PC-9 (cell line): ENCODE measurements around the gene TBC1D10B. TPM values are rescaled to one million over a fixed set of nuclear protein-coding genes. Genes with fewer than 3 reads are reported as not detected.

Experiments used
- BruUV-seq: library from RNA; stranded (reverse); fragments of 400-500 nt; replicated peaks from 2 replicates; lab custom pipeline; 2021; lab: Mats Ljungman, UMichigan
- CTCF ChIA-PET: fragments of 300-600 bp; sonication (Branson Sonifier 250); formaldehyde crosslinking; loops from one replicate; lab custom pipeline; 2022; ENCODE audit warnings: antibody characterized with exemption; lab: Charles Lee
- POLR2A ChIA-PET: fragments of 300-600 bp; sonication (Branson Sonifier 250); formaldehyde crosslinking; loops from one replicate; lab custom pipeline; 2022; ENCODE audit warnings: antibody characterized with exemption; ENCODE audit not compliant: unreplicated experiment; lab: Charles Lee
- DNase-seq, 2 experiments: peaks; one replicate each; pipeline versions ENCODE4 v3.0.0 to v3.0.0-alpha.2; 2015 to 2022; ENCODE audit warnings: mixed read lengths in 1 of 2
- H2AFZ ChIP-seq: fragments of 200-600 bp; sonication (generic); 2 replicates; pipeline ENCODE4 v1.8.1; 2017; ENCODE audit warnings: antibody characterized with exemption
- H3F3A ChIP-seq: fragments of 200-600 bp; sonication (generic); 2 replicates; pipeline ENCODE4 v1.8.1; 2017; ENCODE audit warnings: antibody characterized with exemption, mild to moderate bottlenecking, low read depth; ENCODE audit not compliant: insufficient read depth
- H3K27ac ChIP-seq: fragments of 200-600 bp; sonication (generic); 2 replicates; pipeline ENCODE4 v1.6.1; 2016; ENCODE audit warnings: mixed run types
- H3K27me3 ChIP-seq: fragments of 200-600 bp; sonication (generic); 2 replicates; pipeline ENCODE4 v1.6.1; 2016; ENCODE audit warnings: low read depth, mixed run types; ENCODE audit not compliant: insufficient read depth
- H3K36me3 ChIP-seq: fragments of 200-600 bp; sonication (generic); 2 replicates; pipeline ENCODE4 v1.6.1; 2016; ENCODE audit warnings: low read depth, mixed run types
- H3K4me1 ChIP-seq: fragments of 200-600 bp; sonication (generic); replicated peaks from 2 replicates; pipeline ENCODE4 v1.6.1; 2016; ENCODE audit warnings: mixed run types; ENCODE audit not compliant: insufficient read depth
- H3K4me2 ChIP-seq: fragments of 200-600 bp; sonication (generic); 2 replicates; pipeline ENCODE4 v1.6.1; 2017; ENCODE audit warnings: mixed run types
- H3K4me3 ChIP-seq: fragments of 200-600 bp; sonication (generic); 2 replicates; pipeline ENCODE4 v1.6.1; 2016; ENCODE audit warnings: mixed run types
- H3K79me2 ChIP-seq: fragments of 200-600 bp; sonication (generic); 2 replicates; pipeline ENCODE4 v1.6.1; 2017; ENCODE audit warnings: low read depth, mixed run types
- H3K9me2 ChIP-seq: fragments of 200-600 bp; sonication (generic); 2 replicates; pipeline ENCODE4 v1.8.1; 2017; ENCODE audit warnings: mild to moderate bottlenecking; ENCODE audit not compliant: insufficient read depth
- H3K9me3 ChIP-seq: fragments of 200-600 bp; sonication (generic); 2 replicates; pipeline ENCODE4 v1.8.1; 2016; ENCODE audit warnings: low read depth; ENCODE audit not compliant: insufficient read depth
- H4K20me1 ChIP-seq: fragments of 200-600 bp; sonication (generic); 2 replicates; pipeline ENCODE4 v1.8.1; 2017; ENCODE audit not compliant: insufficient read depth
- CTCF ChIP-seq: fragments of 200-600 bp; sonication (generic); conservative IDR thresholded peaks from 2 replicates; pipeline ENCODE4 v1.6.1; 2017; ENCODE audit warnings: mixed run types, antibody characterized with exemption, mild to moderate bottlenecking, moderate library complexity
- EZH2 ChIP-seq: fragments of 200-600 bp; sonication (generic); IDR thresholded peaks from 2 replicates; pipeline ENCODE4 v1.8.0; 2017; ENCODE audit warnings: antibody characterized with exemption, low read depth
- intact Hi-C: fragments of 100-400 bp; cut with micrococcal nuclease; formaldehyde crosslinking; loops from one replicate; pipeline ENCODE4 v1.10.0; 2022; ENCODE audit not compliant: unreplicated experiment
- total RNA-seq: library from RNA; stranded (reverse); gene quantifications from 2 replicates; pipeline ENCODE4 v1.2.3, GENCODE V29; 2021

The TBC1D10B gene
- total RNA-seq, 1 experiment from 2014 or later, result 85.0 TPM

- Histone ChIP-seq H3K27me3 (no peaks in the 10 kb centered on the region), H3K9me3 (no peaks in the 10 kb centered on the region), H4K20me1 (no peaks in the 10 kb centered on the region), H3K4me2 (no peak within 1 kb of the TSS), H3K4me1 (peaks cover 9% of the 10 kb centered on the region; the same call in 1 of the 2 replicates), H3K27ac (no peak within 1 kb of the TSS), H3K79me2 (peaks cover 13% of the 10 kb centered on the region; the same call in 1 of the 2 replicates), H3K36me3 (no peaks in the 10 kb centered on the region), H3K4me3 (no peak within 1 kb of the TSS), H2AFZ (no peak within 1 kb of the TSS), H3K9me2 (no peaks in the 10 kb centered on the region), H3F3A (peaks cover 26% of the 10 kb centered on the region)
- TF ChIP-seq EZH2 (no peak), CTCF (no peak)
- no TSS peak for BruUV-seq
- ChIA-PET CTCF (no interaction called here), POLR2A (interaction anchor here (0.6 kb wide), 1 partner anchor 48 kb away, joined by 3 read pairs; no protein-coding TSS in a partner anchor)
- intact Hi-C loops, result no loop called here
- no peak for DNase-seq
Observed at GRCh38 chr16:30382111-30382881, 12.0 kb upstream of the TBC1D10B start, which contains the start of gene SEPTIN1. Gene SEPTIN1, minus strand, starts transcription at chr16:30382561. Its CDS starts 19 bp downstream, at chr16:30382542.

- ChIA-PET POLR2A (interaction anchor here (0.6 kb wide), 1 partner anchor 46 kb away, joined by 5 read pairs; no protein-coding TSS in a partner anchor), CTCF (interaction anchor here (0.6 kb wide), 1 partner anchor 10 kb away, joined by 3 read pairs; no protein-coding TSS in a partner anchor)
- H3K36me3 ChIP-seq, result no peaks in the 10 kb centered on the region
- no peaks in the 10 kb centered on the region for H3K27me3 ChIP-seq
- no TSS peak for BruUV-seq
- H3K79me2 ChIP-seq, result peaks cover 13% of the 10 kb centered on the region; the same call in 1 of the 2 replicates
- H3K4me2 ChIP-seq, result no peak overlapping the region
- no peak for DNase-seq
- H3K9me2 ChIP-seq, result no peaks in the 10 kb centered on the region
- intact Hi-C loops, result no loop called here
- no peak overlapping the region for H3K27ac ChIP-seq
- no peaks in the 10 kb centered on the region for H4K20me1 ChIP-seq
- H3K9me3 ChIP-seq, result no peaks in the 10 kb centered on the region
- H3K4me1 ChIP-seq, result peaks cover 17% of the 10 kb centered on the region
- H3F3A ChIP-seq, result peaks cover 31% of the 10 kb centered on the region
- H3K4me3 ChIP-seq, result no peak overlapping the region
- no peak overlapping the region for H2AFZ ChIP-seq
- TF ChIP-seq CTCF (no peak), EZH2 (no peak)
Observed at GRCh38 chr16:30381291-30382041, 11.2 kb upstream of the TBC1D10B start.

- no peaks in the 10 kb centered on the region for H3K9me3 ChIP-seq
- TF ChIP-seq CTCF (no peak), EZH2 (no peak)
- DNase-seq, result no peak
- H3K79me2 ChIP-seq, result peaks cover 13% of the 10 kb centered on the region; the same call in 1 of the 2 replicates
- peaks cover 19% of the 10 kb centered on the region for H3K4me1 ChIP-seq
- H3K27me3 ChIP-seq, result no peaks in the 10 kb centered on the region
- H3F3A ChIP-seq, result peaks cover 31% of the 10 kb centered on the region
- no peaks in the 10 kb centered on the region for H3K9me2 ChIP-seq
- no peaks in the 10 kb centered on the region for H3K36me3 ChIP-seq
- BruUV-seq, result no TSS peak
- H2AFZ ChIP-seq, result no peak overlapping the region
- ChIA-PET POLR2A (interaction anchor here (0.7 kb wide), 1 partner anchor 559 kb away, joined by 4 read pairs; no protein-coding TSS in a partner anchor), CTCF (interaction anchor here (0.6 kb wide), 1 partner anchor 10 kb away, joined by 3 read pairs; no protein-coding TSS in a partner anchor)
- H3K4me2 ChIP-seq, result no peak overlapping the region
- intact Hi-C loops, result no loop called here
- H3K4me3 ChIP-seq, result no peak overlapping the region
- H3K27ac ChIP-seq, result no peak overlapping the region
- no peaks in the 10 kb centered on the region for H4K20me1 ChIP-seq
Observed at GRCh38 chr16:30380803-30381208, 10.5 kb upstream of the TBC1D10B start.
